ENCODE results near the gene ZNF609.

Gene ZNF609

GRCh38 chr15:64687688-64688087 is 227.3 kb downstream of the ZNF609 start:
- Histone ChIP-seq H3K9me3 (ENCODE audit: control insufficient read depth, insufficient read depth, low read length) (no peaks in the 10 kb centered on the region), H3K9ac (ENCODE audit: low read depth, low read length) (no peak overlapping the region), H3K4me1 (ENCODE audit: insufficient read depth, low read length) (peaks cover 10% of the 10 kb centered on the region), H3K36me3 (ENCODE audit: insufficient read depth, low read length) (peaks cover 52% of the 10 kb centered on the region)

GRCh38 chr15:64688770-64689169 is 228.4 kb downstream of the ZNF609 start:
- Histone ChIP-seq H3K4me1 (ENCODE audit: insufficient read depth, low read length) (peaks cover 12% of the 10 kb centered on the region), H3K9me3 (ENCODE audit: control insufficient read depth, insufficient read depth, low read length) (no peaks in the 10 kb centered on the region), H3K36me3 (ENCODE audit: insufficient read depth, low read length) (peaks cover 53% of the 10 kb centered on the region), H3K9ac (ENCODE audit: low read depth, low read length) (no peak overlapping the region)

- peaks cover 51% of the 10 kb centered on the region for H3K36me3 ChIP-seq (ENCODE audit: insufficient read depth, low read length)
Observed at GRCh38 chr15:64690008-64690407, 229.6 kb downstream of the ZNF609 start.

GRCh38 chr15:64690578-64691296 is 230.4 kb downstream of the ZNF609 start:
- peaks cover 12% of the 10 kb centered on the region for H3K4me1 ChIP-seq (ENCODE audit: insufficient read depth, low read length)

More at GRCh38 chr15:64690008-64690407, 229.6 kb downstream of the ZNF609 start:
- Histone ChIP-seq H3K9me3 (ENCODE audit: control insufficient read depth, insufficient read depth, low read length) (no peaks in the 10 kb centered on the region), H3K9ac (ENCODE audit: low read depth, low read length) (no peak overlapping the region), H3K4me1 (ENCODE audit: insufficient read depth, low read length) (peaks cover 12% of the 10 kb centered on the region)

GRCh38 chr15:64691896-64692565 is 231.7 kb downstream of the ZNF609 start:
- Histone ChIP-seq H3K9me3 (ENCODE audit: control insufficient read depth, insufficient read depth, low read length) (no peaks in the 10 kb centered on the region), H3K36me3 (ENCODE audit: insufficient read depth, low read length) (peaks cover 57% of the 10 kb centered on the region), H3K4me1 (ENCODE audit: insufficient read depth, low read length) (peaks cover 16% of the 10 kb centered on the region), H3K9ac (ENCODE audit: low read depth, low read length) (no peak overlapping the region)

More at GRCh38 chr15:64690578-64691296, 230.4 kb downstream of the ZNF609 start:
- Histone ChIP-seq H3K9me3 (ENCODE audit: control insufficient read depth, insufficient read depth, low read length) (no peaks in the 10 kb centered on the region), H3K36me3 (ENCODE audit: insufficient read depth, low read length) (peaks cover 57% of the 10 kb centered on the region), H3K9ac (ENCODE audit: low read depth, low read length) (no peak overlapping the region)

- H3K9ac ChIP-seq (ENCODE audit: low read depth, low read length) = no peak overlapping the region
- H3K9me3 ChIP-seq (ENCODE audit: control insufficient read depth, insufficient read depth, low read length) = no peaks in the 10 kb centered on the region
- peaks cover 53% of the 10 kb centered on the region for H3K36me3 ChIP-seq (ENCODE audit: insufficient read depth, low read length)
- peaks cover 20% of the 10 kb centered on the region for H3K4me1 ChIP-seq (ENCODE audit: insufficient read depth, low read length)
Observed at GRCh38 chr15:64693134-64693533, 232.8 kb downstream of the ZNF609 start.

- no peak overlapping the region for H3K9ac ChIP-seq (ENCODE audit: low read depth, low read length)
- peaks cover 43% of the 10 kb centered on the region for H3K36me3 ChIP-seq (ENCODE audit: insufficient read depth, low read length)
Observed at GRCh38 chr15:64694816-64695215, 234.4 kb downstream of the ZNF609 start.

GRCh38 chr15:64695561-64695992 is 235.2 kb downstream of the ZNF609 start:
- Histone ChIP-seq H3K4me1 (ENCODE audit: insufficient read depth, low read length) (peaks cover 37% of the 10 kb centered on the region), H3K36me3 (ENCODE audit: insufficient read depth, low read length) (peaks cover 36% of the 10 kb centered on the region), H3K9ac (ENCODE audit: low read depth, low read length) (no peak overlapping the region), H3K9me3 (ENCODE audit: control insufficient read depth, insufficient read depth, low read length) (no peaks in the 10 kb centered on the region)

More at GRCh38 chr15:64694816-64695215, 234.4 kb downstream of the ZNF609 start:
- peaks cover 30% of the 10 kb centered on the region for H3K4me1 ChIP-seq (ENCODE audit: insufficient read depth, low read length)
- H3K9me3 ChIP-seq (ENCODE audit: control insufficient read depth, insufficient read depth, low read length) = no peaks in the 10 kb centered on the region

- Histone ChIP-seq H3K36me3 (ENCODE audit: insufficient read depth, low read length) (peaks cover 29% of the 10 kb centered on the region), H3K4me1 (ENCODE audit: insufficient read depth, low read length) (peaks cover 42% of the 10 kb centered on the region), H3K9ac (ENCODE audit: low read depth, low read length) (no peak overlapping the region), H3K9me3 (ENCODE audit: control insufficient read depth, insufficient read depth, low read length) (no peaks in the 10 kb centered on the region)
Observed at GRCh38 chr15:64696481-64696880, 236.1 kb downstream of the ZNF609 start.

- Histone ChIP-seq H3K9ac (ENCODE audit: low read depth, low read length) (no peak overlapping the region), H3K4me1 (ENCODE audit: insufficient read depth, low read length) (peaks cover 40% of the 10 kb centered on the region), H3K9me3 (ENCODE audit: control insufficient read depth, insufficient read depth, low read length) (no peaks in the 10 kb centered on the region), H3K36me3 (ENCODE audit: insufficient read depth, low read length) (peaks cover 20% of the 10 kb centered on the region)
Observed at GRCh38 chr15:64697911-64698369, 237.6 kb downstream of the ZNF609 start.

- Histone ChIP-seq H3K4me1 (ENCODE audit: insufficient read depth, low read length) (peaks cover 44% of the 10 kb centered on the region), H3K9ac (ENCODE audit: low read depth, low read length) (0 out of 2 replicates have a peak overlapping the region, but pooled peaks have one; percentile 74), H3K9me3 (ENCODE audit: control insufficient read depth, insufficient read depth, low read length) (no peaks in the 10 kb centered on the region)
Observed at GRCh38 chr15:64698823-64699222, 238.4 kb downstream of the ZNF609 start.

GRCh38 chr15:64699751-64700388 is 239.5 kb downstream of the ZNF609 start:
- peaks cover 45% of the 10 kb centered on the region for H3K4me1 ChIP-seq (ENCODE audit: insufficient read depth, low read length)

More at GRCh38 chr15:64698823-64699222, 238.4 kb downstream of the ZNF609 start:
- peaks cover 11% of the 10 kb centered on the region for H3K36me3 ChIP-seq (ENCODE audit: insufficient read depth, low read length)

GRCh38 chr15:64701051-64701450 is 240.7 kb downstream of the ZNF609 start:
- peaks cover 45% of the 10 kb centered on the region for H3K4me1 ChIP-seq (ENCODE audit: insufficient read depth, low read length)
- H3K9ac ChIP-seq (ENCODE audit: low read depth, low read length) = peak overlapping the region; percentile 74

More at GRCh38 chr15:64699751-64700388, 239.5 kb downstream of the ZNF609 start:
- Histone ChIP-seq H3K36me3 (ENCODE audit: insufficient read depth, low read length) (peaks cover 9% of the 10 kb centered on the region), H3K9me3 (ENCODE audit: control insufficient read depth, insufficient read depth, low read length) (no peaks in the 10 kb centered on the region), H3K9ac (ENCODE audit: low read depth, low read length) (peak overlapping the region; percentile 74)

GRCh38 chr15:64701482-64702184 is 241.3 kb downstream of the ZNF609 start:
- H3K9me3 ChIP-seq (ENCODE audit: control insufficient read depth, insufficient read depth, low read length) = no peaks in the 10 kb centered on the region
- H3K4me1 ChIP-seq (ENCODE audit: insufficient read depth, low read length) = peaks cover 42% of the 10 kb centered on the region
- peaks cover 4% of the 10 kb centered on the region; the same call in 1 of the 2 replicates for H3K36me3 ChIP-seq (ENCODE audit: insufficient read depth, low read length)
- peak overlapping the region; percentile 74 for H3K9ac ChIP-seq (ENCODE audit: low read depth, low read length)

More at GRCh38 chr15:64701051-64701450, 240.7 kb downstream of the ZNF609 start:
- Histone ChIP-seq H3K9me3 (ENCODE audit: control insufficient read depth, insufficient read depth, low read length) (no peaks in the 10 kb centered on the region), H3K36me3 (ENCODE audit: insufficient read depth, low read length) (peaks cover 2% of the 10 kb centered on the region; the same call in 1 of the 2 replicates)

Data from ES-I3 (cell line).